ENCODE measurements around the gene IPCEF1. TPM values are rescaled to one million over a fixed set of nuclear protein-coding genes. Genes with fewer than 3 reads are reported as not detected.

IPCEF1 gene
- total RNA-seq (2022): 1.4 and 1.9 TPM in 2 replicates
- Bru-seq, nascent RNA: percentile 40 among the genes with signal in this experiment
- BruChase-seq, experiment 1, labeled RNA remaining after a 2-hour chase: percentile 47 among the genes with signal in this experiment
- BruChase-seq, experiment 2, labeled RNA remaining after a 6-hour chase: percentile 42 among the genes with signal in this experiment
- long read RNA-seq: 0 reads

- intact Hi-C loops (cut with micrococcal nuclease; ENCODE audit: unreplicated experiment): no loop called here
- CTCF ChIA-PET: no interaction called here
- H3K27me3 Mint-ChIP-seq (ENCODE audit: insufficient read depth, unreplicated experiment): no peaks in the 10 kb centered on the region
These were observed at the start of gene IPCEF1 for GRCh38 chr6:154356690-154357089. Gene IPCEF1 (minus strand): TSS chr6:154356803. CDS start chr6:154265947, 90,856 bp downstream.

GRCh38 chr6:154406301-154406700 is 49.7 kb upstream of the IPCEF1 start:
- no peak for TF ChIP-seq CTCF (IDR thresholded peaks at IDR 0.05; ENCODE audit: insufficient read depth in 1 of 2, low read depth in 1 of 2, low read length in 1 of 2, severe bottlenecking in 1 of 2, unreplicated experiment in 1 of 2)
- no peaks in the 10 kb centered on the region for H3K9me3 ChIP-seq
- no peaks in the 10 kb centered on the region for H3K27me3 ChIP-seq (replicated peaks; ENCODE audit: control insufficient read depth, insufficient read depth, low read length)
- ChIA-PET POLR2A (no interaction called here), CTCF (no interaction called here)
- intact Hi-C loops (cut with micrococcal nuclease; ENCODE audit: unreplicated experiment): no loop called here
- Mint-ChIP-seq H3K4me3 (ENCODE audit: unreplicated experiment) (no peak overlapping the region), H3K27ac (ENCODE audit: unreplicated experiment) (no peak overlapping the region), H3K4me1 (ENCODE audit: low read depth, unreplicated experiment) (no peaks in the 10 kb centered on the region), H3K9me3 (ENCODE audit: unreplicated experiment) (no peaks in the 10 kb centered on the region), H3K27me3 (ENCODE audit: insufficient read depth, unreplicated experiment) (no peaks in the 10 kb centered on the region), H3K36me3 (ENCODE audit: insufficient read depth, unreplicated experiment) (peaks cover 68% of the 10 kb centered on the region)
- no peak for DNase-seq
- no TSS peak for BruUV-seq (replicated peaks)
- H3K36me3 ChIP-seq (ENCODE audit: control insufficient read depth, insufficient read depth, low read length): peaks cover 1% of the 10 kb centered on the region; the same call in 1 of the 2 replicates
- no peak overlapping the region for H3K4me3 ChIP-seq (ENCODE audit: low read depth, low read length)
- no peaks in the 10 kb centered on the region for H3K4me1 ChIP-seq

More at GRCh38 chr6:154356690-154357089, at the start of gene IPCEF1:
- H3K36me3 ChIP-seq (ENCODE audit: control insufficient read depth, insufficient read depth, low read length): no peaks in the 10 kb centered on the region
- DNase-seq: no peak
- no peaks in the 10 kb centered on the region for H3K9me3 ChIP-seq
- H3K36me3 Mint-ChIP-seq (ENCODE audit: insufficient read depth, unreplicated experiment): no peaks in the 10 kb centered on the region
- POLR2A ChIA-PET: no interaction called here
- no peaks in the 10 kb centered on the region for H3K27me3 ChIP-seq (replicated peaks; ENCODE audit: control insufficient read depth, insufficient read depth, low read length)
- no peaks in the 10 kb centered on the region for H3K4me1 ChIP-seq
- no peak within 1 kb of the TSS for H3K27ac Mint-ChIP-seq (ENCODE audit: unreplicated experiment)
- no peak for TF ChIP-seq CTCF (IDR thresholded peaks at IDR 0.05; ENCODE audit: insufficient read depth in 1 of 2, low read depth in 1 of 2, low read length in 1 of 2, severe bottlenecking in 1 of 2, unreplicated experiment in 1 of 2)
- BruUV-seq (replicated peaks): no TSS peak
- peaks cover 21% of the 10 kb centered on the region for H3K4me1 Mint-ChIP-seq (ENCODE audit: low read depth, unreplicated experiment)
- H3K9me3 Mint-ChIP-seq (ENCODE audit: unreplicated experiment): peaks cover 27% of the 10 kb centered on the region
- no peak within 1 kb of the TSS for H3K4me3 ChIP-seq (ENCODE audit: low read depth, low read length)
- H3K4me3 Mint-ChIP-seq (ENCODE audit: unreplicated experiment): no peak within 1 kb of the TSS

DNA sequence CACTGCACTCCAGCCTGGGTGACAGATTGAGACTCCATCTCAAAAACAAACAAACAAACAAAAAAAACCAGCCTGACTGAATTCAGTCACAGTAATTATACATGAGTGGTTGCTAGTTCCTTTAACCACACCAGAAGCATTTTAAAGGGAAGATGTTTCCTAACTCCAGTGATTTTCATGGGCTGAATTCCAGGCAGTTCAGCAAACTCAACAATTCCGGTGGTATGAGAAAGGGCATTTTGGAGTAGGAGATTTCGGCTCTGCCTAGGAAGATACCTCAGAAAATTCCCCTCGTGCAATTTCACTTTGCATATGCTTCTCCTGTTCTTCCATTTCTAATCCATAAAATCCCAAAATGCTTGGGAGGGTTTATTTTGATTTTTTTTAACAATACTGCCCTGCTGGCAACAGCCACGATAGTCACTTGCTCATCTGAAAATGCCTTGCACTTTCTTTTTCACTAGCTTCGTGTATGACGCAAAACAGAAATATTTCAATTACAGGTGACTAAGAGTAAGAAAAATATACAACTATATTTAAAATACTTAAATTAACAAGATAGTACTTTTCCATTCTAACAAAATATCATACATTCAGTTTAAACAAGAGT is 48.3 kb upstream of the IPCEF1 start:
- no TSS peak for BruUV-seq (replicated peaks)
- peaks cover 1% of the 10 kb centered on the region; the same call in 1 of the 2 replicates for H3K36me3 ChIP-seq (ENCODE audit: control insufficient read depth, insufficient read depth, low read length)
- no peak overlapping the region for H3K4me3 Mint-ChIP-seq (ENCODE audit: unreplicated experiment)
- no peak for DNase-seq
- H3K9me3 ChIP-seq: no peaks in the 10 kb centered on the region
- no peaks in the 10 kb centered on the region for H3K27me3 ChIP-seq (replicated peaks; ENCODE audit: control insufficient read depth, insufficient read depth, low read length)
- POLR2A ChIA-PET: no interaction called here
- H3K27me3 Mint-ChIP-seq (ENCODE audit: insufficient read depth, unreplicated experiment): no peaks in the 10 kb centered on the region
- no peak overlapping the region for H3K4me3 ChIP-seq (ENCODE audit: low read depth, low read length)
- no peaks in the 10 kb centered on the region for H3K4me1 Mint-ChIP-seq (ENCODE audit: low read depth, unreplicated experiment)
- intact Hi-C loops (cut with micrococcal nuclease; ENCODE audit: unreplicated experiment): no loop called here
- H3K27ac Mint-ChIP-seq (ENCODE audit: unreplicated experiment): no peak overlapping the region
- H3K36me3 Mint-ChIP-seq (ENCODE audit: insufficient read depth, unreplicated experiment): peaks cover 63% of the 10 kb centered on the region
- no peaks in the 10 kb centered on the region for H3K9me3 Mint-ChIP-seq (ENCODE audit: unreplicated experiment)
- CTCF ChIA-PET: no interaction called here
- no peak for TF ChIP-seq CTCF (IDR thresholded peaks at IDR 0.05; ENCODE audit: insufficient read depth in 1 of 2, low read depth in 1 of 2, low read length in 1 of 2, severe bottlenecking in 1 of 2, unreplicated experiment in 1 of 2)
- H3K4me1 ChIP-seq: no peaks in the 10 kb centered on the region
